SK-N-SH treated with all-trans-retinoic acid at 6 μM for 48 hours (cell line): ENCODE measurements around the gene TTLL8.

ENCODE experiments used
- ATAC-seq: fragments of 200-7000 bp; cut with Tn5 transposase; 3 replicates; pipeline ENCODE4 v1.9.1; 2020; ENCODE audit warnings: mild to moderate bottlenecking, moderate library complexity
- ARNTL ChIP-seq: fragments of 450-650 bp; formaldehyde crosslinking; IDR thresholded peaks from 2 replicates; pipeline ENCODE4 v1.5.0; 2020; ENCODE audit warnings: low read depth, mild to moderate bottlenecking, moderate library complexity, borderline replicate concordance
- CSDC2 ChIP-seq: fragments of 250-450 bp; sonication (Bioruptor Pico); IDR thresholded peaks from 2 replicates; pipeline ENCODE4 v1.5.0; 2020; ENCODE audit warnings: mild to moderate bottlenecking, moderate library complexity
- ESRRG ChIP-seq: fragments of 250-450 bp; sonication (Bioruptor Pico); IDR thresholded peaks from 2 replicates; pipeline ENCODE4 v1.6.1; 2021; ENCODE audit warnings: mild to moderate bottlenecking
- GLIS3 ChIP-seq: fragments of 250-450 bp; sonication (Bioruptor Pico); IDR thresholded peaks from 2 replicates; pipeline ENCODE4 v1.5.0; 2020; ENCODE audit warnings: mild to moderate bottlenecking, moderate library complexity
- ISL1 ChIP-seq: fragments of 250-450 bp; sonication (Bioruptor Pico); IDR thresholded peaks from 2 replicates; pipeline ENCODE4 v2.1.2; 2022; ENCODE audit warnings: mild to moderate bottlenecking, moderate library complexity
- OSR1 ChIP-seq: fragments of 250-450 bp; sonication (Bioruptor Pico); IDR thresholded peaks from 2 replicates; pipeline ENCODE4 v1.8.0; 2022; ENCODE audit warnings: moderate library complexity, mild to moderate bottlenecking, inconsistent platforms
- PPARA ChIP-seq: fragments of 250-450 bp; sonication (Bioruptor Pico); IDR thresholded peaks from 2 replicates; pipeline ENCODE4 v1.5.0; 2020; ENCODE audit warnings: mild to moderate bottlenecking, borderline replicate concordance
- SNAI2 ChIP-seq: fragments of 250-450 bp; sonication (Bioruptor Pico); IDR thresholded peaks from 2 replicates; pipeline ENCODE4 v1.5.0; 2020; ENCODE audit warnings: mild to moderate bottlenecking, moderate library complexity
- TCF4 ChIP-seq: fragments of 250-450 bp; sonication (Bioruptor Pico); IDR thresholded peaks from 2 replicates; pipeline ENCODE4 v1.8.0; 2021; ENCODE audit warnings: mild to moderate bottlenecking, moderate library complexity, borderline replicate concordance
- TOX ChIP-seq: fragments of 250-450 bp; sonication (Bioruptor Pico); IDR thresholded peaks from 2 replicates; pipeline ENCODE4 v1.8.0; 2021; ENCODE audit warnings: mild to moderate bottlenecking, moderate library complexity, borderline replicate concordance
- ZFP3 ChIP-seq: fragments of 250-450 bp; sonication (Bioruptor Pico); IDR thresholded peaks from 2 replicates; pipeline ENCODE4 v1.5.0; 2020; ENCODE audit warnings: mild to moderate bottlenecking, moderate library complexity
- ZFP30 ChIP-seq: fragments of 450-650 bp; formaldehyde crosslinking; IDR thresholded peaks from 2 replicates; pipeline ENCODE4 v1.5.0; 2022; ENCODE audit warnings: mild to moderate bottlenecking, moderate library complexity
- ZNF70 ChIP-seq: fragments of 450-650 bp; formaldehyde crosslinking; IDR thresholded peaks from 2 replicates; pipeline ENCODE4 v1.5.0; 2020; ENCODE audit warnings: mild to moderate bottlenecking, moderate library complexity
- ZNF8 ChIP-seq: fragments of 450-650 bp; formaldehyde crosslinking; IDR thresholded peaks from 2 replicates; pipeline ENCODE4 v1.5.0; 2020; ENCODE audit warnings: mild to moderate bottlenecking, moderate library complexity
- TF ChIP-seq, protein P1 (sequence below): fragments of 250-450 bp; sonication (Bioruptor Pico); IDR thresholded peaks from 2 replicates; pipeline ENCODE4 v1.5.0; 2020; ENCODE audit warnings: mild to moderate bottlenecking, moderate library complexity
- TF ChIP-seq, protein P2 (sequence below): fragments of 250-450 bp; sonication (Bioruptor Pico); IDR thresholded peaks from 2 replicates; pipeline ENCODE4 v1.8.0; 2021; ENCODE audit warnings: low read depth, mild to moderate bottlenecking, moderate library complexity, borderline replicate concordance
- TF ChIP-seq, protein P3 (sequence below): fragments of 250-450 bp; sonication (Bioruptor Pico); IDR thresholded peaks from 2 replicates; pipeline ENCODE4 v1.5.1; 2021; ENCODE audit warnings: mild to moderate bottlenecking, moderate library complexity
- TF ChIP-seq, protein P4 (sequence below): fragments of 250-450 bp; sonication (Bioruptor Pico); IDR thresholded peaks from 2 replicates; pipeline ENCODE4 v1.5.1; 2020; ENCODE audit warnings: low read depth, mild to moderate bottlenecking, moderate library complexity
- TF ChIP-seq, protein P5 (sequence below): fragments of 250-450 bp; sonication (Bioruptor Pico); IDR thresholded peaks from 2 replicates; pipeline ENCODE4 v1.8.0; 2020; ENCODE audit warnings: mild to moderate bottlenecking, moderate library complexity, borderline replicate concordance

The TTLL8 gene

DNA sequence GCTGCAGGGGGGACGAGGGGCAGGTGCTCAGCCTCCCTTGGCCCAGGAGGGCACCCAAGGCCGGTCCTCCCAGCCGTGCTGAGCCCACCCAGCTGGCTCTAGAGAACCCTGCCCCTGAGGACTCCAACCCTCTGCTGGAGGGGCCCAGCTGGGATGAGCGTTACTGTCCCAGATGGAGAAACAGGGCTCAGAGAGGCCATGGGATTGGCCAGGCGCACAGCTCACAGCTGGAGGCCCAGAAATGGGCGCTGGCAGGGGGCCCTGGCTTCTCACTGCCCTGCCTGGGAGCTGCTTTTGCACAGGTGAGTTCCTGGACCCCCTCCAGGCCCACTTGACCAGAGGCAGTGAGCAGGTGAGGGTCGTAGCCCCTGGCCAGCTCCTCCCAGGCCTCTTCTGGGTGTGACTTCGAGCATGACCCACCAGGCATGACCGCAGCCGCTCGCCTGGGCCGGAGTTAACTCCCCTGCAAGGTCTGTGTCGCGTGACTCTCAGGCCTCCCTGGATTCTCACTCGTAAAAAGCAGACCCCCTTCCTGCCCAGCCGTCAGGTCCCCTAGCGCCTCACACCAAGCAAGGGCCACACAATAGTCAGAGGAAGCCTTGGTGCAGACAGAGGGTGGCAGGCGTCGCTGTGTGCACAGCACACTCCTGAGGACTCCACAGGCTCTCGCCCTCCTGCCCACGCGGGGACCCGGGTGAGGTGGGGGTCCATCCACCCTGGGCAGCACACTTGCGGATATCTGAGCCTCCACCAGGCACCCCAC is 25.8 kb downstream of the TTLL8 start (continued):
- TF ChIP-seq ARNTL (CRISPR knock-in tag) (no peak), TOX (CRISPR knock-in tag) (no peak)
- TF ChIP-seq, all 23 proteins: peak for 0

DNA sequence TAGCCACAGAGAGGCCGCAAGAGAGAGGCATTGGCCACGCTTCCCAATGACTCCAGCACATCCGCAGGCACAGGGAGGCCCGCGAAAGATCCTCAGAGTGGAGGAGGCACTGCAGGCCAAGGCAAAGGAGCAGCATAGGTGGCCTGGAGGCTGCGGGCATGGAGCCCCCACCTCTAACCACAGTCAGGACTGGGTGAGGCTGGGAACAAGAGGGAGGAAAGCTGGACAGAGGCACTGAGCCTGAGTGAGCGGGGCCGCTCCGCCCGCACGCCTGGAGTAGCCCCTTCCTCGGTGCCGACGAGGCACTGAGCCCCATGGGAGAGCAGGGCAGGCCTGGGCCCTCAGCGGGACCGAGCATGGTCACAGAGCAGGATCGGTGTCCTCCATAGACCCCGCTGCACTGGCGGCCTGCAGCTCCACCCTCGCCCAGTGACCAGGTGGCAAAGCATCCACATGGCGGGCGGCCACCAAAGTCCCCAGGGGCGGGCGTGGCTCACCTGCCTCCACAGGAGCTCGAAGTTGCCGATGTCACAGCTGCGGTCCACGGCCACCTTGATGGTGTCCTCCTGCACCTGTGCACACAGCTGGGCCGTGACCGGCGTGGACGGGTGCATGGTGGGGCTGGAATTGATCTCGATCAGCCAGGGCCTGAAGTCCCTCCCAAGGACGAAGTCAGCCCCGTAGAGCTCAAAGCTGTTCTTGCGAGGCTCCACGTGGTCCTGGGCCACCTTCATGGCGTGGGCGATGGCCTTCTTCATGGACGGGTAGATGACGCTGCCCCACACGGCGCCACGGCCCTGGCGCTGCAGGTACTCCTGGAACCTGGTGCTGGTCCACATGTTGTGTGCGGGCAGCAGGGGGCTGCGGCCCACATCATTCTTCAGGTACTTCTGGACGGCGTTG is 26.7 kb downstream of the TTLL8 start:
- TF ChIP-seq TCF4 (CRISPR knock-in tag) = no peak
- TF ChIP-seq GLIS3 (CRISPR knock-in tag) = no peak
- TF ChIP-seq, protein P1, sequence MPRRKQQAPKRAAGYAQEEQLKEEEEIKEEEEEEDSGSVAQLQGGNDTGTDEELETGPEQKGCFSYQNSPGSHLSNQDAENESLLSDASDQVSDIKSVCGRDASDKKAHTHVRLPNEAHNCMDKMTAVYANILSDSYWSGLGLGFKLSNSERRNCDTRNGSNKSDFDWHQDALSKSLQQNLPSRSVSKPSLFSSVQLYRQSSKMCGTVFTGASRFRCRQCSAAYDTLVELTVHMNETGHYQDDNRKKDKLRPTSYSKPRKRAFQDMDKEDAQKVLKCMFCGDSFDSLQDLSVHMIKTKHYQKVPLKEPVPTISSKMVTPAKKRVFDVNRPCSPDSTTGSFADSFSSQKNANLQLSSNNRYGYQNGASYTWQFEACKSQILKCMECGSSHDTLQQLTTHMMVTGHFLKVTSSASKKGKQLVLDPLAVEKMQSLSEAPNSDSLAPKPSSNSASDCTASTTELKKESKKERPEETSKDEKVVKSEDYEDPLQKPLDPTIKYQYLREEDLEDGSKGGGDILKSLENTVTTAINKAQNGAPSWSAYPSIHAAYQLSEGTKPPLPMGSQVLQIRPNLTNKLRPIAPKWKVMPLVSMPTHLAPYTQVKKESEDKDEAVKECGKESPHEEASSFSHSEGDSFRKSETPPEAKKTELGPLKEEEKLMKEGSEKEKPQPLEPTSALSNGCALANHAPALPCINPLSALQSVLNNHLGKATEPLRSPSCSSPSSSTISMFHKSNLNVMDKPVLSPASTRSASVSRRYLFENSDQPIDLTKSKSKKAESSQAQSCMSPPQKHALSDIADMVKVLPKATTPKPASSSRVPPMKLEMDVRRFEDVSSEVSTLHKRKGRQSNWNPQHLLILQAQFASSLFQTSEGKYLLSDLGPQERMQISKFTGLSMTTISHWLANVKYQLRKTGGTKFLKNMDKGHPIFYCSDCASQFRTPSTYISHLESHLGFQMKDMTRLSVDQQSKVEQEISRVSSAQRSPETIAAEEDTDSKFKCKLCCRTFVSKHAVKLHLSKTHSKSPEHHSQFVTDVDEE = no peak
- no peak for TF ChIP-seq ISL1 (CRISPR knock-in tag)
- TF ChIP-seq, protein P2, sequence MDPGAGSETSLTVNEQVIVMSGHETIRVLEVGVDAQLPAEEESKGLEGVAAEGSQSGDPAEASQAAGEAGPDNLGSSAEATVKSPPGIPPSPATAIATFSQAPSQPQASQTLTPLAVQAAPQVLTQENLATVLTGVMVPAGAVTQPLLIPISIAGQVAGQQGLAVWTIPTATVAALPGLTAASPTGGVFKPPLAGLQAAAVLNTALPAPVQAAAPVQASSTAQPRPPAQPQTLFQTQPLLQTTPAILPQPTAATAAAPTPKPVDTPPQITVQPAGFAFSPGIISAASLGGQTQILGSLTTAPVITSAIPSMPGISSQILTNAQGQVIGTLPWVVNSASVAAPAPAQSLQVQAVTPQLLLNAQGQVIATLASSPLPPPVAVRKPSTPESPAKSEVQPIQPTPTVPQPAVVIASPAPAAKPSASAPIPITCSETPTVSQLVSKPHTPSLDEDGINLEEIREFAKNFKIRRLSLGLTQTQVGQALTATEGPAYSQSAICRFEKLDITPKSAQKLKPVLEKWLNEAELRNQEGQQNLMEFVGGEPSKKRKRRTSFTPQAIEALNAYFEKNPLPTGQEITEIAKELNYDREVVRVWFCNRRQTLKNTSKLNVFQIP (CRISPR knock-in tag) = no peak
- TF ChIP-seq ZNF8 (CRISPR knock-in tag) = no peak
- TF ChIP-seq, protein P3, sequence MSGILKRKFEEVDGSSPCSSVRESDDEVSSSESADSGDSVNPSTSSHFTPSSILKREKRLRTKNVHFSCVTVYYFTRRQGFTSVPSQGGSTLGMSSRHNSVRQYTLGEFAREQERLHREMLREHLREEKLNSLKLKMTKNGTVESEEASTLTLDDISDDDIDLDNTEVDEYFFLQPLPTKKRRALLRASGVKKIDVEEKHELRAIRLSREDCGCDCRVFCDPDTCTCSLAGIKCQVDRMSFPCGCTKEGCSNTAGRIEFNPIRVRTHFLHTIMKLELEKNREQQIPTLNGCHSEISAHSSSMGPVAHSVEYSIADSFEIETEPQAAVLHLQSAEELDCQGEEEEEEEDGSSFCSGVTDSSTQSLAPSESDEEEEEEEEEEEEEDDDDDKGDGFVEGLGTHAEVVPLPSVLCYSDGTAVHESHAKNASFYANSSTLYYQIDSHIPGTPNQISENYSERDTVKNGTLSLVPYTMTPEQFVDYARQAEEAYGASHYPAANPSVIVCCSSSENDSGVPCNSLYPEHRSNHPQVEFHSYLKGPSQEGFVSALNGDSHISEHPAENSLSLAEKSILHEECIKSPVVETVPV (CRISPR knock-in tag) = no peak
- TF ChIP-seq ZNF70 (CRISPR knock-in tag) = no peak
- no peak for TF ChIP-seq ZFP30 (CRISPR knock-in tag)
- TF ChIP-seq ESRRG (CRISPR knock-in tag) = no peak
- no peak for TF ChIP-seq SNAI2
- TF ChIP-seq, protein P4, sequence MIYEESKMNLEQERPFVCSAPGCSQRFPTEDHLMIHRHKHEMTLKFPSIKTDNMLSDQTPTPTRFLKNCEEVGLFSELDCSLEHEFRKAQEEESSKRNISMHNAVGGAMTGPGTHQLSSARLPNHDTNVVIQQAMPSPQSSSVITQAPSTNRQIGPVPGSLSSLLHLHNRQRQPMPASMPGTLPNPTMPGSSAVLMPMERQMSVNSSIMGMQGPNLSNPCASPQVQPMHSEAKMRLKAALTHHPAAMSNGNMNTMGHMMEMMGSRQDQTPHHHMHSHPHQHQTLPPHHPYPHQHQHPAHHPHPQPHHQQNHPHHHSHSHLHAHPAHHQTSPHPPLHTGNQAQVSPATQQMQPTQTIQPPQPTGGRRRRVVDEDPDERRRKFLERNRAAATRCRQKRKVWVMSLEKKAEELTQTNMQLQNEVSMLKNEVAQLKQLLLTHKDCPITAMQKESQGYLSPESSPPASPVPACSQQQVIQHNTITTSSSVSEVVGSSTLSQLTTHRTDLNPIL (CRISPR knock-in tag) = no peak
- TF ChIP-seq, protein P5, sequence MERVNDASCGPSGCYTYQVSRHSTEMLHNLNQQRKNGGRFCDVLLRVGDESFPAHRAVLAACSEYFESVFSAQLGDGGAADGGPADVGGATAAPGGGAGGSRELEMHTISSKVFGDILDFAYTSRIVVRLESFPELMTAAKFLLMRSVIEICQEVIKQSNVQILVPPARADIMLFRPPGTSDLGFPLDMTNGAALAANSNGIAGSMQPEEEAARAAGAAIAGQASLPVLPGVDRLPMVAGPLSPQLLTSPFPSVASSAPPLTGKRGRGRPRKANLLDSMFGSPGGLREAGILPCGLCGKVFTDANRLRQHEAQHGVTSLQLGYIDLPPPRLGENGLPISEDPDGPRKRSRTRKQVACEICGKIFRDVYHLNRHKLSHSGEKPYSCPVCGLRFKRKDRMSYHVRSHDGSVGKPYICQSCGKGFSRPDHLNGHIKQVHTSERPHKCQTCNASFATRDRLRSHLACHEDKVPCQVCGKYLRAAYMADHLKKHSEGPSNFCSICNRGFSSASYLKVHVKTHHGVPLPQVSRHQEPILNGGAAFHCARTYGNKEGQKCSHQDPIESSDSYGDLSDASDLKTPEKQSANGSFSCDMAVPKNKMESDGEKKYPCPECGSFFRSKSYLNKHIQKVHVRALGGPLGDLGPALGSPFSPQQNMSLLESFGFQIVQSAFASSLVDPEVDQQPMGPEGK (CRISPR knock-in tag) = no peak
- no peak for TF ChIP-seq TOX (CRISPR knock-in tag)
- TF ChIP-seq ARNTL (CRISPR knock-in tag) = no peak
- TF ChIP-seq CSDC2 (CRISPR knock-in tag) = no peak
- TF ChIP-seq ZFP3 (CRISPR knock-in tag) = no peak
- TF ChIP-seq PPARA (CRISPR knock-in tag) = no peak
- TF ChIP-seq OSR1 (CRISPR knock-in tag) = no peak
- no peak for ATAC-seq
